Midbrain (tissue), 1 donor: ENCODE results near the gene ZNF593OS.

ENCODE experiments used
- DNase-seq: peaks from one replicate; lab custom pipeline; 2025; lab: John Stamatoyannopoulos, UW

Gene ZNF593OS

DNA sequence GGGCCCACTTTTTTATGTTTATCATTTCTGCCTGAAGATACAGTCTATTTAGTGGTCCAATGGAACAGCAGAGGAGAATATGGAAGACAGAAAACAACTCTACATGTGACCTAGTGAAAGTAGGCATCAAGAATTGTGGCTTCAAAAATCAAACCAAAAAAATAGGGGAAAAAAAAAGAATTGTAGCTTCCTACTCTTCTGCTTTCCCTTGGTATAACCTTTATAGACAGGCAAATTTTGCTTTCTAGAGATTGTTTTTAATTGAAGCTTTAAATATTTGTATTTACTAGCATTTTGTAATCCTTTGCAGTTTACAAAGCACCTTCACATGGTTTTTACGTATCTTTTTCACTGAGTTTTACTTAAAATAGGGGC, 45.7 kb downstream of the ZNF593OS start:
- DNase-seq = no peak

- DNase-seq = no peak
These were observed 46.2 kb downstream of the ZNF593OS start for GRCh38 chr1:26125382-26125781.

GRCh38 chr1:26124418-26125331, 47.0 kb downstream of the ZNF593OS start:
- DNase-seq = no peak

DNA sequence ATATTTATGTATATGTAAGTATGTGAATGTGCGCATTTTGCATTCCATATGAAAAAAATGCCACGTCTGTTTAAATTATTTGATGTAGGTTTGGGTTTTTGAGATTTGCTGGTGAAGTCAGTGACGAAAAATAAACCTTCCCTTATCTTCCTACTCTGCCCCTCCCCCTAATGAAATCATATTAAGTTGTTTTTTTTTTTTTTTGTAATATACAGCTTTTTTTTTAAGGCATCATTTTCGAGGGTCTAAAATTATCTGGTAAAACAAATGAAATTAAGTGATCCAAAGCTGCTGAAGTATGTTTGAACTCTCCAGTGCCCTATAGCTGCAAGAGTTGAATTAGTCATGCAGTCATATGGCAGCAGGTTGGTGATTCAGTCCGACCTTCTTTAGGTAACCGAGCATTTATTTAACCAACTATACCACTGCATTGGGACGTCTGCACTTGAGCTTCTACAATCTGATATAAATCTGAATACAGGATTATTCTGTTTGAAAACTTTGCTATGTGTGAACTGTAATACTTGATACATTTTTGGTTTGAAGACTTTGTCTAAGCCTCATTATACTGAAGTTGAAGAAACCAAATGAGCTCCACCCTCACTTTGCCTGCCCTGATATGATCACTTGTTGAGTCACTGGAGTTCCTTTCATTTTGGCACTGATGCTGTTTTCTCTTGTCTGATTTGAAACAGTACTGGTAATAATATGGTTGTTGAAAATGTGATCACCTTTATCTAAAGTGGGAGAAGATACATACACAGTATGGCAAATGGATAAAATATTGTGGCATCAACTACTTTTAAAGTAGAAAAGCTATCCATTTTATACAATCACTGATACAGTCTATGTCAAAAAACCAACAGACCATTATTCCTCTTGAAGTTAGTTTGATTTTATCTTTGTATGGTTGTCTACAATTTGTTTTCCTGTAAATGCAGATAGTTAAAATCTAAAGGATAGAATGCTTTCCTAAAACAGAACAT, 48.4 kb downstream of the ZNF593OS start:
- no peak for DNase-seq

GRCh38 chr1:26121854-26122773, 49.5 kb downstream of the ZNF593OS start:
- DNase-seq = no peak

DNA sequence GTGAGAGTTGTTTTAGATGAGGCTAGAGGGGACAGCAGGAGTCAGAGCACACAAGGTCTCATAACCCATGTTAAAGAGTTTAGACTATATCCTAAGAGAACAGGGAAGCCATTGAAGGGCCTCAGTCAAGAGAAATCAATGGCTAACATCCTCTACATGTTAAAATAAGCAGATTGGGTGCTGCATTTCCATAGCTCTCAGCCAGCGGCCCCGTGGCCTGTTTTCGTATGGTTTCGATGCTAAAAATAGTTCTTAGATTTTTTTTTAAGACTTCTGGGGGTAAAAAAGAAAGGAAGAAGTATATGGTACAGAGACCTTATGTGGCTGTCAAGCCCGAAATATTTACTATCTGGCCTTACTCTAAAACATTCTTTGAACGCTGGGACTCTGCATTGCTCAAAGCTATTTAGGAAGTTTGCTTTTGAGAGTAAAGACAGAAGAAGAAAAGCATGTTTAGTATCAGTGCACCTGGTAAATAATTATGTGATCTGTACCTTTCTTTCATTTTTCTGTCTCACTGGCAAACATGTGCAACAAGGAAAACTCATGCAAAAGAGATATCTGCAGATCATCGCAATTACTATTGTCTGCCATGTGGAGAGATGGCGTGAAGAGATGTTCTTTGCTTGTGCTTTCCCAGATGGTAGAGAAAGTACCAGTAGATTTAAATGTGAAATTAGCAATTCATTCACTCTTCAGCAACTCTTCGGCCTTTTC, 51.6 kb downstream of the ZNF593OS start:
- no peak for DNase-seq
